Smooth muscle cell (in vitro differentiated cells): ENCODE results near the gene ADSL. TPM values are rescaled to one million over a fixed set of nuclear protein-coding genes. Genes with fewer than 3 reads are reported as not detected.
"Not testable (repeated sequence)": the region's sequence is repeated elsewhere in the genome, so short reads cannot be mapped to it uniquely, and the experiment has no call there.

Source experiments
- DNase-seq: peaks from one replicate; lab custom pipeline; 2025; ENCODE audit not compliant: unreplicated experiment; lab: John Stamatoyannopoulos, UW
- H2AFZ ChIP-seq: fragments of 200-600 bp; sonication (generic); 2 replicates; pipeline ENCODE4 v1.6.0; 2016; ENCODE audit warnings: antibody characterized with exemption, low read depth, mild to moderate bottlenecking
- H3F3A ChIP-seq: fragments of 200-600 bp; sonication (generic); 2 replicates; pipeline ENCODE4 v1.6.0; 2017; ENCODE audit warnings: antibody characterized with exemption, low read depth
- H3K27ac ChIP-seq: fragments of 200-600 bp; sonication (generic); 2 replicates; pipeline ENCODE4 v1.5.1; 2016; ENCODE audit warnings: low read depth, mild to moderate bottlenecking
- H3K27me3 ChIP-seq: fragments of 200-600 bp; sonication (generic); 2 replicates; pipeline ENCODE4 v1.6.1; 2016; ENCODE audit warnings: low read depth, mild to moderate bottlenecking
- H3K36me3 ChIP-seq: fragments of 200-600 bp; sonication (generic); 2 replicates; pipeline ENCODE4 v1.5.1; 2016; ENCODE audit warnings: low read depth
- H3K4me1 ChIP-seq: fragments of 200-600 bp; sonication (generic); 2 replicates; pipeline ENCODE4 v1.5.1; 2016; ENCODE audit warnings: low read depth
- H3K4me2 ChIP-seq: fragments of 200-600 bp; sonication (generic); 2 replicates; pipeline ENCODE4 v1.6.0; 2016; ENCODE audit warnings: mild to moderate bottlenecking
- H3K4me3 ChIP-seq: fragments of 200-600 bp; sonication (generic); 2 replicates; pipeline ENCODE4 v1.5.1; 2016; ENCODE audit warnings: mild to moderate bottlenecking
- H3K79me2 ChIP-seq: fragments of 200-600 bp; sonication (generic); 2 replicates; pipeline ENCODE4 v1.6.0; 2016; ENCODE audit warnings: low read depth, mild to moderate bottlenecking
- H3K9ac ChIP-seq: fragments of 200-600 bp; sonication (generic); 2 replicates; pipeline ENCODE4 v1.6.0; 2016; ENCODE audit warnings: low read depth
- H3K9me3 ChIP-seq: fragments of 200-600 bp; sonication (generic); replicated peaks from 2 replicates; pipeline ENCODE4 v1.5.1; 2016; ENCODE audit warnings: low read depth
- H4K20me1 ChIP-seq: fragments of 200-600 bp; sonication (generic); 2 replicates; pipeline ENCODE4 v1.6.0; 2016; ENCODE audit warnings: low read depth
- WGBS: methylation state at CpG from one replicate; pipeline ENCODE4 v1.1.7; 2016; ENCODE audit warnings: low lambda C conversion rate; 5-methylcytosine and 5-hydroxymethylcytosine counted together
- polyA plus RNA-seq: library from polyadenylated mRNA; unstranded; fragments of >200 nt; fragmentation: Nextera tagmentation; extraction: Ambion mirVana; gene quantifications from 2 replicates; pipeline ENCODE4 v1.2.1, GENCODE V29; 2016
- total RNA-seq: library from RNA; depleted of rRNA; stranded (reverse); fragments of >200 nt; gene quantifications from 2 replicates; pipeline ENCODE4 v1.2.3, GENCODE V29; 2014
- TF ChIP-seq, protein P1 (sequence below): fragments of 200-600 bp; sonication (generic); IDR thresholded peaks from 2 replicates; pipeline ENCODE4 v1.5.1; 2017; ENCODE audit warnings: borderline replicate concordance, mild to moderate bottlenecking, antibody characterized with exemption; ENCODE audit not compliant: insufficient read depth, poor library complexity, severe bottlenecking

Gene ADSL
- total and polyA plus RNA-seq, 2 experiments from 2014 or later, result 45.9 to 65.1 TPM

DNA sequence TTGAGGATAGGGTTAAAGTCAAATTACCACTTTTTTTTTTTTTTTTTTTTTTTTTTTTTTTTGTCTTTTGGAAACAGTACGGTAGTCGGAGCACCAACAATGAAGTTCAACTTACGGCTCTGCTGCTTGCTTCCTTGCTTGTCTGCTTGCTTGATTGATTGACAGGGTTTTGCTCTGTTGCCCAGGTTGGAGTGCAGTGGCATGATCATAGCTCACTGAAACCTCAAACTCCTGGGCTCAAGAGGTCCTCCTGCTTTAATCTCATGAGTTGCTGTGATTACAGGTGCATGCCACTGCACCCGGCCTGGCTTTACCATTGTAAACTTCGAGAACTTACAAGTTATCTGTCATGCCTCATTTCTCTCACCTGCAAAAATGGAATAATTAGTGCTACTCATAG lies 29.8 kb downstream of the ADSL start:
- Histone ChIP-seq H2AFZ (no peak overlapping the region), H3K27ac (no peak overlapping the region), H3K9me3 (no peaks in the 10 kb centered on the region), H3K9ac (no peak overlapping the region), H4K20me1 (peaks cover 68% of the 10 kb centered on the region), H3F3A (peaks cover 3% of the 10 kb centered on the region), H3K27me3 (no peaks in the 10 kb centered on the region), H3K36me3 (no peaks in the 10 kb centered on the region), H3K4me1 (peaks cover 6% of the 10 kb centered on the region), H3K4me2 (no peak overlapping the region), H3K4me3 (no peak overlapping the region), H3K79me2 (peaks cover 96% of the 10 kb centered on the region)
- no peak for DNase-seq
- TF ChIP-seq, protein P1, sequence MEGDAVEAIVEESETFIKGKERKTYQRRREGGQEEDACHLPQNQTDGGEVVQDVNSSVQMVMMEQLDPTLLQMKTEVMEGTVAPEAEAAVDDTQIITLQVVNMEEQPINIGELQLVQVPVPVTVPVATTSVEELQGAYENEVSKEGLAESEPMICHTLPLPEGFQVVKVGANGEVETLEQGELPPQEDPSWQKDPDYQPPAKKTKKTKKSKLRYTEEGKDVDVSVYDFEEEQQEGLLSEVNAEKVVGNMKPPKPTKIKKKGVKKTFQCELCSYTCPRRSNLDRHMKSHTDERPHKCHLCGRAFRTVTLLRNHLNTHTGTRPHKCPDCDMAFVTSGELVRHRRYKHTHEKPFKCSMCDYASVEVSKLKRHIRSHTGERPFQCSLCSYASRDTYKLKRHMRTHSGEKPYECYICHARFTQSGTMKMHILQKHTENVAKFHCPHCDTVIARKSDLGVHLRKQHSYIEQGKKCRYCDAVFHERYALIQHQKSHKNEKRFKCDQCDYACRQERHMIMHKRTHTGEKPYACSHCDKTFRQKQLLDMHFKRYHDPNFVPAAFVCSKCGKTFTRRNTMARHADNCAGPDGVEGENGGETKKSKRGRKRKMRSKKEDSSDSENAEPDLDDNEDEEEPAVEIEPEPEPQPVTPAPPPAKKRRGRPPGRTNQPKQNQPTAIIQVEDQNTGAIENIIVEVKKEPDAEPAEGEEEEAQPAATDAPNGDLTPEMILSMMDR, result no peak
- 91% methylated on average over 5 of the region's 5 CpGs for WGBS

DNA sequence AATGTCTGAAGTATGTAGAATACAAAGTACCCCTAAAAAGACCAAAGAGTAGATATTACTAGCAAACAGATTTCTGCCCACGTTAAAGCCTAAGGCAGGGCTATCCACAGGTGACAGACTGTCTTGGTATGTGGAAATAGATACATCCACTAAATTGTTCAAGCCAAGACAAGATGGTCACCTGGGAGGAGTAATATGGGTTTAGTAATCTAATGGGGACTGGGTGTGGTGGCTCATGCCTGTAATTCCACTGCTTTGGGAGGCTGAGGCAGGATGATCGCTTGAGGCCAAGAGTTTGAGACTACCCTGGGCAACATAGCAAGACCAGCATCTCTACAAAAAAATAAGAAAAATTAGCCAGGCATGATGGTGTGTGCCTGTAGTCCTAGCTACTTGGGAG lies 31.6 kb downstream of the ADSL start:
- no peaks in the 10 kb centered on the region for H3F3A ChIP-seq
- no peaks in the 10 kb centered on the region for H3K36me3 ChIP-seq
- no peaks in the 10 kb centered on the region for H3K9me3 ChIP-seq
- H3K79me2 ChIP-seq, result peaks cover 90% of the 10 kb centered on the region
- no peaks in the 10 kb centered on the region for H3K27me3 ChIP-seq
- TF ChIP-seq, protein P1, result no peak
- peak overlapping the region; percentile 21 for H3K27ac ChIP-seq
- no peak overlapping the region for H2AFZ ChIP-seq
- no peak for DNase-seq
- 73% methylated on average over 2 of the region's 2 CpGs for WGBS
- no peak overlapping the region for H3K4me3 ChIP-seq
- H3K4me1 ChIP-seq, result no peaks in the 10 kb centered on the region
- H4K20me1 ChIP-seq, result peaks cover 80% of the 10 kb centered on the region
- no peak overlapping the region for H3K4me2 ChIP-seq
- no peak overlapping the region for H3K9ac ChIP-seq

DNA sequence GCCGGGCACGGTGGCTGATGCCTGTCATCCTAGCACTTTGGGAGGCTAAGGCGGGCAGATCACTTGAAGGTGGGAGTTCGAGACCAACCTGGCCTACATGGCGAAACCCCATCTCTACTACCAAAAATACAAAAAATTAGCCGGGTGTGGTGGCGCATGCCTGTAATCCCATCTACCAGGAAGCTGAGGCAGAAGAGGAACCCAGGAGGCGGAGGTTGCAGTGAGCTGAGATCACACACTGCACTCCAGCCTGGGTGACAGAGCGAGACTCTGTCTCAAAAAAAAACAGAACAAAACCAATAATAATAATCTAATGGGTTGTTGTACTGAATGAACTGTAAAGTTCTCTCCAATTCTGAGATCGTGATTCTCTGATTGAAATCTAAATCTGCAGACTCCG lies 32.1 kb downstream of the ADSL start:
- H3K27ac ChIP-seq, H3F3A ChIP-seq, DNase-seq, H3K9ac ChIP-seq, H3K27me3 ChIP-seq, H3K36me3 ChIP-seq, H3K4me3 ChIP-seq, H3K9me3 ChIP-seq, H3K4me1 ChIP-seq, H2AFZ ChIP-seq, H3K4me2 ChIP-seq: not testable (repeated sequence)
- peaks cover 85% of the 10 kb centered on the region for H4K20me1 ChIP-seq
- WGBS, result 97% methylated on average over 11 of the region's 11 CpGs
- peaks cover 87% of the 10 kb centered on the region for H3K79me2 ChIP-seq

DNA sequence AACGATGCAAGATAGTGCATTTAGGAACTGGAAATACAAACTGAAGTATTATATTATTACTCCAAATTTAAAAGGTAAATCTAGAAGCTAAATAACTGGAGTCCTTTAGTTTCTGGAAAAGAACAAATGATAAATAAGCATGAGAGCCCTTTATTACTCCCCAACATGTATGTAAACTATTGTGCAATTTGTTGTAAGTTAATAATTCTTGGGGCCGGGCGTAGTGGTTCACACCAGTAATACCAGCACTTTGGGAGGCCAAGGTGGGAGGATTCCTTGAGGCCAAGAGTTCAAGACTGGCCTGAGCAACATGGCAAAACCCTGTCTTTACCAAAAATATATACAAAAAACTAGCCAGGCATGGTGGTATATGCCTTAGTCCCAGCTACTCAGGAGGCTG lies 35.2 kb downstream of the ADSL start:
- H3F3A ChIP-seq, result no peaks in the 10 kb centered on the region
- no peak for DNase-seq
- no peaks in the 10 kb centered on the region for H3K36me3 ChIP-seq
- H3K27ac ChIP-seq, result no peak overlapping the region
- H3K79me2 ChIP-seq, result peaks cover 79% of the 10 kb centered on the region
- WGBS, result 97% methylated on average over 3 of the region's 3 CpGs
- TF ChIP-seq, protein P1, result no peak
- H3K9ac ChIP-seq, result no peak overlapping the region
- no peaks in the 10 kb centered on the region for H3K9me3 ChIP-seq
- no peak overlapping the region for H3K4me2 ChIP-seq
- H3K4me1 ChIP-seq, result peaks cover 8% of the 10 kb centered on the region
- no peaks in the 10 kb centered on the region for H3K27me3 ChIP-seq
- H2AFZ ChIP-seq, result no peak overlapping the region
- no peak overlapping the region for H3K4me3 ChIP-seq
- H4K20me1 ChIP-seq, result peaks cover 91% of the 10 kb centered on the region
